HTERT RPE-1 (cell line): ENCODE results near the gene TOGARAM2.

Source experiments
- in situ Hi-C: fragments of 300-500 bp; cut with MboI; formaldehyde crosslinking; loops from 4 replicates; pipeline ENCODE4 v1.14.3; 2020; ENCODE audit warnings: low sequenced_read_pairs

The TOGARAM2 gene

GRCh38 chr2:29016504-29016903 is 35.4 kb downstream of the TOGARAM2 start:
- in situ Hi-C loops = no loop called here

- in situ Hi-C loops = no loop called here
These were observed 36.8 kb downstream of the TOGARAM2 start for GRCh38 chr2:29017716-29018435.

- in situ Hi-C loops = no loop called here
These were observed 40.8 kb downstream of the TOGARAM2 start for GRCh38 chr2:29021886-29022285.

- in situ Hi-C loops = no loop called here
These were observed 41.6 kb downstream of the TOGARAM2 start for GRCh38 chr2:29022679-29023078.

- in situ Hi-C loops = no loop called here
These were observed 42.1 kb downstream of the TOGARAM2 start for GRCh38 chr2:29023188-29023587.

GRCh38 chr2:29024882-29025430 is 43.9 kb downstream of the TOGARAM2 start:
- in situ Hi-C loops = no loop called here

GRCh38 chr2:29025711-29026110 is 44.6 kb downstream of the TOGARAM2 start:
- in situ Hi-C loops = no loop called here

GRCh38 chr2:29031046-29031445 is 49.9 kb downstream of the TOGARAM2 start:
- in situ Hi-C loops = no loop called here

GRCh38 chr2:29032189-29032588 is 51.1 kb downstream of the TOGARAM2 start:
- in situ Hi-C loops = no loop called here

- in situ Hi-C loops = no loop called here
These were observed 52.1 kb downstream of the TOGARAM2 start for GRCh38 chr2:29033172-29033571.

GRCh38 chr2:29033656-29034055 is 52.6 kb downstream of the TOGARAM2 start:
- in situ Hi-C loops = no loop called here

GRCh38 chr2:29035016-29035745 is 54.1 kb downstream of the TOGARAM2 start:
- in situ Hi-C loops = no loop called here

GRCh38 chr2:29039718-29040480 is 58.8 kb downstream of the TOGARAM2 start:
- in situ Hi-C loops = no loop called here

GRCh38 chr2:29040552-29040951 is 59.5 kb downstream of the TOGARAM2 start:
- in situ Hi-C loops = no loop called here

- in situ Hi-C loops = no loop called here
These were observed 60.1 kb downstream of the TOGARAM2 start for GRCh38 chr2:29041161-29041660.

- in situ Hi-C loops = no loop called here
These were observed 61.5 kb downstream of the TOGARAM2 start for GRCh38 chr2:29042561-29043075.

- in situ Hi-C loops = no loop called here
These were observed 63.4 kb downstream of the TOGARAM2 start for GRCh38 chr2:29044459-29044858.

- in situ Hi-C loops = no loop called here
These were observed 65.2 kb downstream of the TOGARAM2 start for GRCh38 chr2:29046321-29046720.

GRCh38 chr2:29047083-29047845 is 66.2 kb downstream of the TOGARAM2 start:
- in situ Hi-C loops = no loop called here

- in situ Hi-C loops = no loop called here
These were observed 69.5 kb downstream of the TOGARAM2 start for GRCh38 chr2:29050591-29050990.
